ENCODE data around the gene TRIM26.

DNA sequence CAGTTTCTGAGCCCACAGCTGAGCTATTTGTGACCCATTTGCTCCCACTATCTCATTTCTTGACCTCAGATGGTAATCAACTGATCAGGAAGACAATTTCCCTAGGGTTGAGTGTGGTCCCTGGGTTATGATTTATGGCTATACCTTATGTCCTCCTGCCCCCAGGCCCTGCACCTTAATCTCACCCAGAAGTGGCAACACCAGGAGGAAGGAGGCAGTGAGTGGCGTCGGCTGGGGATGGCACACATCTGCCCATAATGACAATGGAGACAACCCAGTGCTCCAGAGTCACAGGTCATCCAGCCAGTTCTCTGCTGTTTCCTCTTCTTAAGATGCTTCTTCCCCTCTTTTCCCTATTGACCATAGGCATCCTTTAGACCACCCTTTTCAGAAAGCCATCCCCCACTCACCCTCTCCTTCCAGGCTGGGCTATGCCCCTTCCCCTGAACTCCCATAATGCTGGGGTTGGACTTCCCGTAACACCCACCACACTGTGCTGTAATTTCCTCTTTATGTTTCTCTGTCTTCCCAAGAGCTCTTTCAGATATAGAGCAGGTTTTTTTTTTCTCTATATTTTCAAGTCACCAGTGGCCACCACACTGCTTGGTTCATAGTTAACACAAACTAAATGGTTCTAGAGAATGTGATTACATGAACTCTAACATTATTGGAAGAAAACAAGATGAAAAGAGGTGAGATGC is 60.1 kb downstream of the TRIM26 start:
- TF ChIP-seq, protein P1, sequence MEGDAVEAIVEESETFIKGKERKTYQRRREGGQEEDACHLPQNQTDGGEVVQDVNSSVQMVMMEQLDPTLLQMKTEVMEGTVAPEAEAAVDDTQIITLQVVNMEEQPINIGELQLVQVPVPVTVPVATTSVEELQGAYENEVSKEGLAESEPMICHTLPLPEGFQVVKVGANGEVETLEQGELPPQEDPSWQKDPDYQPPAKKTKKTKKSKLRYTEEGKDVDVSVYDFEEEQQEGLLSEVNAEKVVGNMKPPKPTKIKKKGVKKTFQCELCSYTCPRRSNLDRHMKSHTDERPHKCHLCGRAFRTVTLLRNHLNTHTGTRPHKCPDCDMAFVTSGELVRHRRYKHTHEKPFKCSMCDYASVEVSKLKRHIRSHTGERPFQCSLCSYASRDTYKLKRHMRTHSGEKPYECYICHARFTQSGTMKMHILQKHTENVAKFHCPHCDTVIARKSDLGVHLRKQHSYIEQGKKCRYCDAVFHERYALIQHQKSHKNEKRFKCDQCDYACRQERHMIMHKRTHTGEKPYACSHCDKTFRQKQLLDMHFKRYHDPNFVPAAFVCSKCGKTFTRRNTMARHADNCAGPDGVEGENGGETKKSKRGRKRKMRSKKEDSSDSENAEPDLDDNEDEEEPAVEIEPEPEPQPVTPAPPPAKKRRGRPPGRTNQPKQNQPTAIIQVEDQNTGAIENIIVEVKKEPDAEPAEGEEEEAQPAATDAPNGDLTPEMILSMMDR (IDR thresholded peaks at IDR 0.05), result no peak
- no peak for TF ChIP-seq EP300 (IDR thresholded peaks at IDR 0.05)
- no peak for TF ChIP-seq POLR2AphosphoS5 (IDR thresholded peaks at IDR 0.05)

Data from upper lobe of left lung (tissue), 4 donors.